HEK293 (cell line): Measurements from ENCODE around the gene USP19.

ENCODE experiments used
- CTCF ChIA-PET: fragments of 350-600 bp; formaldehyde crosslinking; extraction: SDS; loops from one replicate; lab custom pipeline; 2021; ENCODE audit warnings: antibody characterized with exemption; lab: Yijun Ruan, JAX
- POLR2A ChIA-PET: fragments of 300-600 bp; formaldehyde crosslinking; extraction: SDS; loops from one replicate; lab custom pipeline; 2020; ENCODE audit warnings: antibody characterized with exemption, inconsistent platforms; lab: Yijun Ruan, JAX
- H3K27ac ChIP-seq: fragments of 200-500 bp; sonication (Bioruptor generic); 2 replicates; pipeline ENCODE4 v1.5.1; 2014; ENCODE audit warnings: low read depth, low read length, control low read depth, inconsistent platforms; ENCODE audit errors: extremely low read depth
- H3K36me3 ChIP-seq, 2 experiments: fragments of 200-500 bp in 1 of 2; sonication (Bioruptor generic) in 1 of 2; 1 replicate in 1 of 2; 2 replicates in 1 of 2; pipeline ENCODE4 v1.5.1; 2014 to 2017; ENCODE audit warnings: inconsistent platforms in 2 of 2, low read length in 2 of 2; ENCODE audit not compliant: control insufficient read depth in 2 of 2, insufficient read depth in 1 of 2
- H3K4me1 ChIP-seq: fragments of 200-500 bp; sonication (Bioruptor generic); 2 replicates; pipeline ENCODE4 v1.5.1; 2014; ENCODE audit warnings: mild to moderate bottlenecking, low read length, inconsistent platforms; ENCODE audit not compliant: control insufficient read depth, insufficient read depth
- H3K4me3 ChIP-seq: 2 replicates; pipeline ENCODE4 v1.5.1; 2011; ENCODE audit warnings: low read depth, mild to moderate bottlenecking, control low read depth, low read length, moderate library complexity
- H3K9me3 ChIP-seq: fragments of 200-500 bp; sonication (Bioruptor generic); 2 replicates; pipeline ENCODE4 v1.5.1; 2014; ENCODE audit warnings: low read depth, low read length, inconsistent platforms; ENCODE audit not compliant: control insufficient read depth, insufficient read depth
- EGR2 ChIP-seq: fragments of 450-650 bp; formaldehyde crosslinking; IDR thresholded peaks from 2 replicates; pipeline ENCODE4 v1.5.1; 2016; ENCODE audit warnings: low read depth, missing biosample characterization, missing genetic modification characterization
- GLI2 ChIP-seq: fragments of 450-650 bp; formaldehyde crosslinking; IDR thresholded peaks from 2 replicates; pipeline ENCODE4; 2017; ENCODE audit warnings: missing biosample characterization, missing genetic modification characterization, low read depth, borderline replicate concordance
- GLIS1 ChIP-seq: fragments of 450-650 bp; formaldehyde crosslinking; IDR thresholded peaks from 2 replicates; pipeline ENCODE4 v1.5.1; 2016; ENCODE audit warnings: missing biosample characterization, missing genetic modification characterization
- HOXC10 ChIP-seq: sonication (generic); formaldehyde crosslinking; IDR thresholded peaks from 2 replicates; pipeline ENCODE4 v1.8.1; 2023; ENCODE audit warnings: mild to moderate bottlenecking, missing genetic modification reagents
- KLF10 ChIP-seq: fragments of 450-650 bp; IDR thresholded peaks from 2 replicates; pipeline ENCODE4 v1.5.1; 2018; ENCODE audit warnings: missing biosample characterization, mild to moderate bottlenecking, missing genetic modification characterization
- ZBTB1 ChIP-seq: fragments of 450-650 bp; formaldehyde crosslinking; IDR thresholded peaks from 2 replicates; pipeline ENCODE4 v1.5.1; 2016; ENCODE audit warnings: missing biosample characterization, missing genetic modification characterization
- ZFHX2 ChIP-seq: fragments of 450-650 bp; formaldehyde crosslinking; conservative IDR thresholded peaks from 2 replicates; pipeline ENCODE4 v1.5.1; 2016; ENCODE audit warnings: missing biosample characterization, missing genetic modification characterization
- ZFP69B ChIP-seq: fragments of 450-650 bp; formaldehyde crosslinking; IDR thresholded peaks from 2 replicates; pipeline ENCODE4 v1.5.1; 2016; ENCODE audit warnings: missing biosample characterization, missing genetic modification characterization
- ZNF114 ChIP-seq: fragments of 450-650 bp; formaldehyde crosslinking; IDR thresholded peaks from 2 replicates; pipeline ENCODE4 v1.5.0; 2017; ENCODE audit warnings: missing biosample characterization, missing genetic modification characterization
- ZNF121 ChIP-seq: fragments of 450-650 bp; formaldehyde crosslinking; IDR thresholded peaks from 2 replicates; pipeline ENCODE4 v1.5.1; 2016; ENCODE audit warnings: missing biosample characterization, missing genetic modification characterization
- ZNF132 ChIP-seq: fragments of 450-650 bp; formaldehyde crosslinking; IDR thresholded peaks from 2 replicates; pipeline ENCODE4 v1.5.1; 2017; ENCODE audit warnings: missing biosample characterization, missing genetic modification characterization, borderline replicate concordance
- ZNF169 ChIP-seq: fragments of 450-650 bp; formaldehyde crosslinking; IDR thresholded peaks from 2 replicates; pipeline ENCODE4 v1.5.1; 2016; ENCODE audit warnings: missing biosample characterization, missing genetic modification characterization
- ZNF221 ChIP-seq: fragments of 450-650 bp; formaldehyde crosslinking; IDR thresholded peaks from 2 replicates; pipeline ENCODE4 v1.5.1; 2017; ENCODE audit warnings: missing biosample characterization, missing genetic modification characterization, borderline replicate concordance
- ZNF23 ChIP-seq: fragments of 450-650 bp; formaldehyde crosslinking; IDR thresholded peaks from 2 replicates; pipeline ENCODE4 v1.5.1; 2016; ENCODE audit warnings: missing biosample characterization, missing genetic modification characterization, borderline replicate concordance
- ZNF274 ChIP-seq, 2 experiments: fragments of 200-500 bp in 1 of 2; fragments of 450-650 bp in 1 of 2; sonication (Bioruptor generic) in 1 of 2; formaldehyde crosslinking in 1 of 2; IDR thresholded peaks; 2 replicates each; pipeline versions ENCODE4 v1.5.1 to v1.6.1; 2014 to 2016; ENCODE audit warnings: borderline replicate concordance in 1 of 2, inconsistent platforms in 1 of 2, low read length in 1 of 2, missing biosample characterization in 1 of 2, missing genetic modification characterization in 1 of 2
- ZNF514 ChIP-seq: fragments of 450-650 bp; formaldehyde crosslinking; IDR thresholded peaks from 2 replicates; pipeline ENCODE4 v1.5.1; 2016; ENCODE audit warnings: missing biosample characterization, missing genetic modification characterization
- ZNF548 ChIP-seq: fragments of 450-650 bp; formaldehyde crosslinking; IDR thresholded peaks from 2 replicates; pipeline ENCODE4 v1.5.1; 2016; ENCODE audit warnings: missing biosample characterization, missing genetic modification characterization
- ZNF558 ChIP-seq: fragments of 450-650 bp; formaldehyde crosslinking; IDR thresholded peaks from 2 replicates; pipeline ENCODE4 v1.5.1; 2016; ENCODE audit warnings: missing biosample characterization, missing genetic modification characterization
- ZNF600 ChIP-seq: fragments of 450-650 bp; formaldehyde crosslinking; IDR thresholded peaks from 2 replicates; pipeline ENCODE4 v1.5.1; 2016; ENCODE audit warnings: missing biosample characterization, missing genetic modification characterization
- ZNF624 ChIP-seq: fragments of 450-650 bp; formaldehyde crosslinking; IDR thresholded peaks from 2 replicates; pipeline ENCODE4 v1.5.1; 2017; ENCODE audit warnings: missing biosample characterization, missing genetic modification characterization
- ZNF658 ChIP-seq: fragments of 450-650 bp; formaldehyde crosslinking; IDR thresholded peaks from 2 replicates; pipeline ENCODE4; 2016; ENCODE audit warnings: missing biosample characterization, missing genetic modification characterization
- ZNF707 ChIP-seq: fragments of 450-650 bp; formaldehyde crosslinking; IDR thresholded peaks from 2 replicates; pipeline ENCODE4 v1.5.1; 2016; ENCODE audit warnings: missing biosample characterization, missing genetic modification characterization
- ZNF768 ChIP-seq: fragments of 450-650 bp; formaldehyde crosslinking; IDR thresholded peaks from 2 replicates; pipeline ENCODE4 v1.5.1; 2018; ENCODE audit warnings: missing biosample characterization, mild to moderate bottlenecking, missing genetic modification characterization
- ZNF837 ChIP-seq: fragments of 450-650 bp; formaldehyde crosslinking; IDR thresholded peaks from 2 replicates; pipeline ENCODE4 v1.5.1; 2016; ENCODE audit warnings: missing biosample characterization, missing genetic modification characterization
- ZSCAN16 ChIP-seq: fragments of 450-650 bp; formaldehyde crosslinking; IDR thresholded peaks from 2 replicates; pipeline ENCODE4 v1.5.1; 2016; ENCODE audit warnings: missing biosample characterization, missing genetic modification characterization
- ZSCAN18 ChIP-seq: fragments of 450-650 bp; formaldehyde crosslinking; IDR thresholded peaks from 2 replicates; pipeline ENCODE4 v1.5.1; 2016; ENCODE audit warnings: missing biosample characterization, missing genetic modification characterization
- ZSCAN30 ChIP-seq: fragments of 450-650 bp; IDR thresholded peaks from 2 replicates; pipeline ENCODE4 v1.5.1; 2018; ENCODE audit warnings: missing biosample characterization, mild to moderate bottlenecking, missing genetic modification characterization, moderate library complexity
- ZXDB ChIP-seq: fragments of 450-650 bp; formaldehyde crosslinking; IDR thresholded peaks from 2 replicates; pipeline ENCODE4 v1.5.1; 2016; ENCODE audit warnings: missing biosample characterization, missing genetic modification characterization
- TF ChIP-seq, protein P1 (sequence below): fragments of 450-650 bp; formaldehyde crosslinking; IDR thresholded peaks from 2 replicates; pipeline ENCODE4 v1.5.1; 2016; ENCODE audit warnings: missing biosample characterization, missing genetic modification characterization
- TF ChIP-seq, protein P2 (sequence below): fragments of 450-650 bp; formaldehyde crosslinking; IDR thresholded peaks from 2 replicates; pipeline ENCODE4 v1.5.1; 2016; ENCODE audit warnings: missing biosample characterization, missing genetic modification characterization

Gene USP19

DNA sequence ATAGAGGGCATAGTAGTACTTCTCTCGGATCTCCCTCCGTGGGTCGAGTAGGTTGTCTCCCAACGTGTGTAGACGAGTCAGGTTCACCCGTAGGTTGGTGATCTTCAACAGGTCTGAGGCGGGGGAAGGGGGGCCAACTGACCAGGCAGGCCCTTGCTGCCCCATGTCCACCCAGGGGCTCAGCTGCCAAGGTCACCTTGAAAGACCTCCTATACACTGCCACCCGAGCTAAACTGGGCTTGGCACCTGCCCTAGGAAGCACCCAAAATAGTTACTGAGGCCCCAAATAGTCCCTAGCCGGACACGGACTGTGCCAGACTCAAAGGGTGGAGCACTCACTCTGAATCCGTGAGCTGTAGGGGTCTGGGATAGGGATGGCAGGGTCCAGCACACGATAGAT, 10.4 kb upstream of the USP19 start:
- ChIA-PET POLR2A (interaction anchor here (0.6 to 3.4 kb wide), 2 partner anchors 10 to 25 kb away, joined by 4 to 31 read pairs; partner anchors contain the start of gene USP19), CTCF (interaction anchor here (0.6 kb wide), 1 partner anchor 393 kb away, joined by 4 read pairs; no protein-coding TSS in a partner anchor)
- H3K27ac ChIP-seq, result no peak overlapping the region
- no peaks in the 10 kb centered on the region; the same call in 1 of the 2 replicates for H3K4me1 ChIP-seq
- H3K4me3 ChIP-seq, result no peak overlapping the region
- H3K36me3 ChIP-seq, result peaks cover 0 to 41% of the 10 kb centered on the region in 2 experiments; a peak in 2 of 3 replicates
- no peak for TF ChIP-seq ZNF169 (tag by site-specific recombination)
- no peak for TF ChIP-seq GLI2 (tag by site-specific recombination)
- TF ChIP-seq ZFP69B (tag by site-specific recombination), result no peak
- TF ChIP-seq ZNF600 (tag by site-specific recombination), result no peak
- no peak for TF ChIP-seq ZNF132 (tag by site-specific recombination)
- TF ChIP-seq ZNF768 (tag by site-specific recombination), result no peak
- no peak for TF ChIP-seq ZBTB1 (tag by site-specific recombination)
- TF ChIP-seq HOXC10 (CRISPR knock-in tag), result no peak
- TF ChIP-seq ZNF274 (IDR thresholded peaks at IDR 0.05; ENCODE audit: low read length), result no peak
- no peak for TF ChIP-seq ZNF274 (tag by site-specific recombination; IDR thresholded peaks at IDR 0.05; ENCODE audit: borderline replicate concordance)
- no peak for TF ChIP-seq ZNF121 (tag by site-specific recombination)
- no peak for TF ChIP-seq GLIS1 (tag by site-specific recombination)
- TF ChIP-seq ZNF658 (tag by site-specific recombination), result no peak
- TF ChIP-seq ZSCAN16, result no peak
- TF ChIP-seq ZNF624 (tag by site-specific recombination), result no peak
- no peak for TF ChIP-seq ZSCAN18 (tag by site-specific recombination)
- TF ChIP-seq ZSCAN30 (tag by site-specific recombination), result no peak
- no peaks in the 10 kb centered on the region for H3K9me3 ChIP-seq

DNA sequence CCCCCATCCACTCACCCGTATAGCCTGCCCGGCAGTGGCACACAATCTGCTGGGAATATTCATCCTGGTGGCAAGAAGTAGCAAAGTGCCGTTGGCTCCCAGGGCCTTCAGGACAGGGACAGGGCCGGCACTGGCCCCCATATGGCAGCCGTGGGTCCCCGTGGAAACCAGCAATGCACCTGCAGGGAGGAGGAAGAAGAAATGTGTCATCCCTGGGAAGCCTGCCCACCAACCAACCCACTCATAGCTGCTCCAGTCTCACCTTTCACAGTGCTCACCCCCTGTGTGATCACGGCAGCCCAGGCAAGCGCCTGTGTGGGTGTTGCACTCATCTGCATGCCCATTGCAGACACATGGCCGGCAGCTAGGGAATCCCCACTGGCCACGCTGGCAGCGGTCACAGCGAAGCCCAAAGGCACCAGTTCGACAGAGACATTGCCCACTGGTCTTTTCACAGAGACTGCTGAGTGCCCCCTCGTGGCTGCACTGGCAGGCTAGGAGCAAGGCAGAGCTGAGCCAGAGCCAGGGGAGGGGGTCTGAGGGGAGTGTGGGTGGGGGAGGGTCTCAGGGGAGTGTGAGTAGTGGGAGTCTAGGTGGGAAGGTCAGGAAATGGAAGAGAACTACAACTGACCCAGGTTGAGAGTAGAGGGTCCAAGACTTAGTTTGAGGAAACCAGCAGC, 4.5 kb upstream of the USP19 start:
- CTCF ChIA-PET, result no interaction called here
- Histone ChIP-seq H3K4me3 (no peak overlapping the region), H3K9me3 (no peaks in the 10 kb centered on the region), H3K36me3 (peaks cover 0 to 74% of the 10 kb centered on the region in 2 experiments; a peak in 2 of 3 replicates), H3K4me1 (no peaks in the 10 kb centered on the region), H3K27ac (no peak overlapping the region)
- POLR2A ChIA-PET, result interaction anchor here (0.6 kb wide), 1 partner anchor 284 kb away, joined by 3 read pairs; no protein-coding TSS in a partner anchor
- TF ChIP-seq ZNF558 (tag by site-specific recombination) (no peak), EGR2 (tag by site-specific recombination) (peak; percentile 65), ZNF837 (no peak), ZNF114 (tag by site-specific recombination) (no peak), ZNF23 (no peak), ZNF514 (tag by site-specific recombination) (no peak), ZNF548 (no peak), KLF10 (tag by site-specific recombination) (no peak), ZNF221 (tag by site-specific recombination) (no peak), ZFHX2 (tag by site-specific recombination) (peak; percentile 76), ZXDB (tag by site-specific recombination) (no peak), ZNF707 (tag by site-specific recombination) (no peak)
- TF ChIP-seq, protein P1, sequence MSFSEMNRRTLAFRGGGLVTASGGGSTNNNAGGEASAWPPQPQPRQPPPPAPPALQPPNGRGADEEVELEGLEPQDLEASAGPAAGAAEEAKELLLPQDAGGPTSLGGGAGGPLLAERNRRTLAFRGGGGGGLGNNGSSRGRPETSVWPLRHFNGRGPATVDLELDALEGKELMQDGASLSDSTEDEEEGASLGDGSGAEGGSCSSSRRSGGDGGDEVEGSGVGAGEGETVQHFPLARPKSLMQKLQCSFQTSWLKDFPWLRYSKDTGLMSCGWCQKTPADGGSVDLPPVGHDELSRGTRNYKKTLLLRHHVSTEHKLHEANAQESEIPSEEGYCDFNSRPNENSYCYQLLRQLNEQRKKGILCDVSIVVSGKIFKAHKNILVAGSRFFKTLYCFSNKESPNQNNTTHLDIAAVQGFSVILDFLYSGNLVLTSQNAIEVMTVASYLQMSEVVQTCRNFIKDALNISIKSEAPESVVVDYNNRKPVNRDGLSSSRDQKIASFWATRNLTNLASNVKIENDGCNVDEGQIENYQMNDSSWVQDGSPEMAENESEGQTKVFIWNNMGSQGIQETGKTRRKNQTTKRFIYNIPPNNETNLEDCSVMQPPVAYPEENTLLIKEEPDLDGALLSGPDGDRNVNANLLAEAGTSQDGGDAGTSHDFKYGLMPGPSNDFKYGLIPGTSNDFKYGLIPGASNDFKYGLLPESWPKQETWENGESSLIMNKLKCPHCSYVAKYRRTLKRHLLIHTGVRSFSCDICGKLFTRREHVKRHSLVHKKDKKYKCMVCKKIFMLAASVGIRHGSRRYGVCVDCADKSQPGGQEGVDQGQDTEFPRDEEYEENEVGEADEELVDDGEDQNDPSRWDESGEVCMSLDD (tag by site-specific recombination), result no peak
- TF ChIP-seq, protein P2, sequence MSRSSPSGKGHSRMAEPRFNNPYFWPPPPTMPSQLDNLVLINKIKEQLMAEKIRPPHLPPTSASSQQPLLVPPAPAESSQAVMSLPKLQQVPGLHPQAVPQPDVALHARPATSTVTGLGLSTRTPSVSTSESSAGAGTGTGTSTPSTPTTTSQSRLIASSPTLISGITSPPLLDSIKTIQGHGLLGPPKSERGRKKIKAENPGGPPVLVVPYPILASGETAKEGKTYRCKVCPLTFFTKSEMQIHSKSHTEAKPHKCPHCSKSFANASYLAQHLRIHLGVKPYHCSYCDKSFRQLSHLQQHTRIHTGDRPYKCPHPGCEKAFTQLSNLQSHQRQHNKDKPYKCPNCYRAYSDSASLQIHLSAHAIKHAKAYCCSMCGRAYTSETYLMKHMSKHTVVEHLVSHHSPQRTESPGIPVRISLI, result no peak
